DND-41 (cell line): ENCODE measurements around the gene C2CD2L.

Experiments
- EZH2 ChIP-seq: IDR thresholded peaks from 3 replicates; pipeline ENCODE4 v1.6.1; 2012; ENCODE audit warnings: borderline replicate concordance, low read depth, mild to moderate bottlenecking, moderate library complexity, low read length, inconsistent platforms; ENCODE audit not compliant: severe bottlenecking
- TF ChIP-seq, protein P1 (sequence below): IDR thresholded peaks from 2 replicates; pipeline ENCODE4 v1.5.1; 2012; ENCODE audit warnings: borderline replicate concordance, low read length, moderate library complexity, mild to moderate bottlenecking; ENCODE audit not compliant: poor library complexity, severe bottlenecking; ENCODE audit errors: extremely low read depth

DNA sequence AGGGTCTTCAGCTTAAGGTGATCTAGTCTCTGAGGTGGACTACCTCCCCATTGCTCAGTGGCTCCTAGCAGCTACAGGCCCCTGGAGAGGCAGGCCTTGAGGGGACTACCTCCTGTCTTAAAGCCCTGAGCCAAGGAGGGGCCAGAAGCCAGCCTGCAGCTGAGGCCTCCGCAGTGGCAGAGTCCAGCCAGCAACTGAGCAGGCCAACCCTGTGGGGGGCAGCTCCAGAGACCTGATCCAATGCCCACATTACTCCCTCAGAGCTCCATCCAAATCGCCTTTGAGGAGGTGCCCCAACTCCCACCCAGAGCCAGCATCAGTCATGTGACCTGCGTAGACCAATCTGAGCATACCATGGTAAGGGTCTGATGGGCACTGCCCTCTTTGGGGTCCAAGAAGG, 2.7 kb downstream of the C2CD2L start:
- TF ChIP-seq, protein P1, sequence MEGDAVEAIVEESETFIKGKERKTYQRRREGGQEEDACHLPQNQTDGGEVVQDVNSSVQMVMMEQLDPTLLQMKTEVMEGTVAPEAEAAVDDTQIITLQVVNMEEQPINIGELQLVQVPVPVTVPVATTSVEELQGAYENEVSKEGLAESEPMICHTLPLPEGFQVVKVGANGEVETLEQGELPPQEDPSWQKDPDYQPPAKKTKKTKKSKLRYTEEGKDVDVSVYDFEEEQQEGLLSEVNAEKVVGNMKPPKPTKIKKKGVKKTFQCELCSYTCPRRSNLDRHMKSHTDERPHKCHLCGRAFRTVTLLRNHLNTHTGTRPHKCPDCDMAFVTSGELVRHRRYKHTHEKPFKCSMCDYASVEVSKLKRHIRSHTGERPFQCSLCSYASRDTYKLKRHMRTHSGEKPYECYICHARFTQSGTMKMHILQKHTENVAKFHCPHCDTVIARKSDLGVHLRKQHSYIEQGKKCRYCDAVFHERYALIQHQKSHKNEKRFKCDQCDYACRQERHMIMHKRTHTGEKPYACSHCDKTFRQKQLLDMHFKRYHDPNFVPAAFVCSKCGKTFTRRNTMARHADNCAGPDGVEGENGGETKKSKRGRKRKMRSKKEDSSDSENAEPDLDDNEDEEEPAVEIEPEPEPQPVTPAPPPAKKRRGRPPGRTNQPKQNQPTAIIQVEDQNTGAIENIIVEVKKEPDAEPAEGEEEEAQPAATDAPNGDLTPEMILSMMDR, result no peak
- no peak for TF ChIP-seq EZH2
